ENCODE measurements around the gene TRNT1.

TRNT1 gene

DNA sequence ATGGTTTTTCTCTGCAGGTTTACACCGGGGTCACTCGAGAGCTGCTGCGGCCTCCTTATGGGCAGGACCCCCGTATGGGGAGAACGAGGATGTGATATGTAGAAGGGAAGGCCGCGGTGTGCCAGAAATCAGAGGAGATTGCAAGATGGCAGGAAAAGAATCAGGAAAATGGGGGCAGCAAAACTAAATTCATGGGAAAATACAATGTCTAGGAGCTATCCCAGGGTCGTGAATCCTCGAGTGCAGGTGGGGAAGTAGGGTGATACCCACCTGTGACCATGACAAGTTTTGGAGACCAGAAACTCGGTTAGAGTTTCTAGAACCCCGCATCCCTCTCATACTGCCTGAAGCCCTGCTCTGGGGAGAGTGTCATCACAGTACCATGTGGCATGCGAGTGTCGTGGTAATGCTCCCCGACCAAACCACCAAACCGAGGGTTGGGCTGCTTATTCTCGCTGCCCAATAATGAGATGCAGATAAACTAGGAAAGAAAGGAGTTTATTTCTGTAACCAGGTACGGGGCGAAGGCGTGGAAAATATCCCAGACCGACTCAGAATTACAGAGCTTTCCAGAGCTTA, 781 bp downstream of the TRNT1 start:
- Histone ChIP-seq H3K36me3 (ENCODE audit: insufficient read depth, low read length) (peaks cover 35% of the 10 kb centered on the region), H4K20me1 (ENCODE audit: insufficient read depth, low read length) (no peaks in the 10 kb centered on the region), H3K9me2 (ENCODE audit: low read depth, low read length) (no peaks in the 10 kb centered on the region), H3K9ac (ENCODE audit: low read length) (peak overlapping the region; percentile 92), H3K9me3 (ENCODE audit: low read length) (no peaks in the 10 kb centered on the region), H2AFZ (ENCODE audit: low read length) (no peak overlapping the region), H3K4me1 (ENCODE audit: insufficient read depth, low read length, severe bottlenecking) (peaks cover 24% of the 10 kb centered on the region), H3F3A (ENCODE audit: insufficient read depth, low read length) (no peaks in the 10 kb centered on the region), H3K27ac (ENCODE audit: low read depth, low read length, poor library complexity, severe bottlenecking) (peak overlapping the region; percentile 57), H3K4me2 (ENCODE audit: low read length) (peak overlapping the region; percentile 74), H3K27me3 (ENCODE audit: insufficient read depth, low read length) (no peaks in the 10 kb centered on the region), H3K4me3 (ENCODE audit: low read depth, low read length, poor library complexity, severe bottlenecking) (peak overlapping the region; percentile 90), H3K79me2 (ENCODE audit: insufficient read depth, low read length) (peaks cover 21% of the 10 kb centered on the region)
- no peak for TF ChIP-seq EZH2 (IDR thresholded peaks at IDR 0.05; ENCODE audit: borderline replicate concordance, low read length)
- TF ChIP-seq, protein P1, sequence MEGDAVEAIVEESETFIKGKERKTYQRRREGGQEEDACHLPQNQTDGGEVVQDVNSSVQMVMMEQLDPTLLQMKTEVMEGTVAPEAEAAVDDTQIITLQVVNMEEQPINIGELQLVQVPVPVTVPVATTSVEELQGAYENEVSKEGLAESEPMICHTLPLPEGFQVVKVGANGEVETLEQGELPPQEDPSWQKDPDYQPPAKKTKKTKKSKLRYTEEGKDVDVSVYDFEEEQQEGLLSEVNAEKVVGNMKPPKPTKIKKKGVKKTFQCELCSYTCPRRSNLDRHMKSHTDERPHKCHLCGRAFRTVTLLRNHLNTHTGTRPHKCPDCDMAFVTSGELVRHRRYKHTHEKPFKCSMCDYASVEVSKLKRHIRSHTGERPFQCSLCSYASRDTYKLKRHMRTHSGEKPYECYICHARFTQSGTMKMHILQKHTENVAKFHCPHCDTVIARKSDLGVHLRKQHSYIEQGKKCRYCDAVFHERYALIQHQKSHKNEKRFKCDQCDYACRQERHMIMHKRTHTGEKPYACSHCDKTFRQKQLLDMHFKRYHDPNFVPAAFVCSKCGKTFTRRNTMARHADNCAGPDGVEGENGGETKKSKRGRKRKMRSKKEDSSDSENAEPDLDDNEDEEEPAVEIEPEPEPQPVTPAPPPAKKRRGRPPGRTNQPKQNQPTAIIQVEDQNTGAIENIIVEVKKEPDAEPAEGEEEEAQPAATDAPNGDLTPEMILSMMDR (IDR thresholded peaks at IDR 0.05; ENCODE audit: low read length) = no peak

DNA sequence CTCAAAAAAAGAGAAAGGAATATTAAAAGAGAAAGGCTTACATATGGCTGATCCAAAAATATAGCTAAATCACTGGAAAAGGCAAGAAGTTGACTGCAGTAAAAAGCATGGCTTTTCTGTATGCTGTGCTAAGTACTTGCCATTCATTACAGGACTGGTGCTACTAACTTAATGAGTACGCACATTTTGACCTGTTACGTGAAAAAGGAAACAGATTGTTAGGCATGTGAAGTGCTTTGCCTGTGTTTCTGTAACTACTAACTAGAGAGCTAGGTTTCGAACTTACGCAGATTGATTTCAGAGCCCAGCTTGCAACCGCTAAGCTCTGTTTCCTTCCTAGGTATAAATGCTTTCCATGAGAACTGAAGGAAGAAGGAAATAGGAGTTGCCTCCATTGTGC, 2.8 kb downstream of the TRNT1 start:
- H3K4me2 ChIP-seq (ENCODE audit: low read length) = no peak overlapping the region
- TF ChIP-seq, protein P1 (IDR thresholded peaks at IDR 0.05; ENCODE audit: low read length) = no peak
- no peak for TF ChIP-seq EZH2 (IDR thresholded peaks at IDR 0.05; ENCODE audit: borderline replicate concordance, low read length)
- no peak overlapping the region for H2AFZ ChIP-seq (ENCODE audit: low read length)
- H3K4me3 ChIP-seq (ENCODE audit: low read depth, low read length, poor library complexity, severe bottlenecking) = no peak overlapping the region
- H3K9me3 ChIP-seq (ENCODE audit: low read length) = no peaks in the 10 kb centered on the region
- no peaks in the 10 kb centered on the region for H3K9me2 ChIP-seq (ENCODE audit: low read depth, low read length)
- H3K36me3 ChIP-seq (ENCODE audit: insufficient read depth, low read length) = peaks cover 47% of the 10 kb centered on the region
- no peaks in the 10 kb centered on the region for H3K27me3 ChIP-seq (ENCODE audit: insufficient read depth, low read length)
- H3K9ac ChIP-seq (ENCODE audit: low read length) = no peak overlapping the region
- no peaks in the 10 kb centered on the region for H3F3A ChIP-seq (ENCODE audit: insufficient read depth, low read length)
- peaks cover 24% of the 10 kb centered on the region for H3K4me1 ChIP-seq (ENCODE audit: insufficient read depth, low read length, severe bottlenecking)
- H4K20me1 ChIP-seq (ENCODE audit: insufficient read depth, low read length) = no peaks in the 10 kb centered on the region
- H3K79me2 ChIP-seq (ENCODE audit: insufficient read depth, low read length) = peaks cover 21% of the 10 kb centered on the region
- no peak overlapping the region for H3K27ac ChIP-seq (ENCODE audit: low read depth, low read length, poor library complexity, severe bottlenecking)

DNA sequence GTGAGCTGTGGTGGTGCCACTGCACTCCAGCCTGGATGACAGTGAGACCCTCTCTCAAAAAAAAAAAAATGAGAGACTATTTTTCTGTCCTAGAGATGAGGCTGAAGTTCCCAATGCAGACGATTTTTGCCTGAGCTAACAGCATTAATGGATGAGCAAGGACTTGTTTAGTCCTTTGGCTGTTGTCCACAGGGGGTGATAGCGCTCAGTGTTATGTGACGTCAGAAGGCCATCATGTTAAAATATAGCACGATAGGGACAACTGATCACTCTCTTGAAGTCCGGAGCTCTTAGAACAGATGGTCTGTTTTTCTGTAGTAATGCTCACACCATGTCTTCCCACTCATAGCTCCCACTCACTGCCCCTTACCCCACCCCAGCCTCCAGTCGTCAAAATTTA, 6.8 kb downstream of the TRNT1 start:
- H4K20me1 ChIP-seq (ENCODE audit: insufficient read depth, low read length) = no peaks in the 10 kb centered on the region
- H3K27ac ChIP-seq (ENCODE audit: low read depth, low read length, poor library complexity, severe bottlenecking) = no peak overlapping the region
- H3K9me2 ChIP-seq (ENCODE audit: low read depth, low read length) = no peaks in the 10 kb centered on the region
- H3K9me3 ChIP-seq (ENCODE audit: low read length) = no peaks in the 10 kb centered on the region
- no peaks in the 10 kb centered on the region for H3F3A ChIP-seq (ENCODE audit: insufficient read depth, low read length)
- peaks cover 20% of the 10 kb centered on the region for H3K79me2 ChIP-seq (ENCODE audit: insufficient read depth, low read length)
- TF ChIP-seq, protein P1 (IDR thresholded peaks at IDR 0.05; ENCODE audit: low read length) = no peak
- TF ChIP-seq EZH2 (IDR thresholded peaks at IDR 0.05; ENCODE audit: borderline replicate concordance, low read length) = no peak
- peaks cover 5% of the 10 kb centered on the region for H3K4me1 ChIP-seq (ENCODE audit: insufficient read depth, low read length, severe bottlenecking)
- peaks cover 78% of the 10 kb centered on the region for H3K36me3 ChIP-seq (ENCODE audit: insufficient read depth, low read length)
- H3K9ac ChIP-seq (ENCODE audit: low read length) = no peak overlapping the region
- H3K4me2 ChIP-seq (ENCODE audit: low read length) = no peak overlapping the region
- no peaks in the 10 kb centered on the region for H3K27me3 ChIP-seq (ENCODE audit: insufficient read depth, low read length)
- no peak overlapping the region for H2AFZ ChIP-seq (ENCODE audit: low read length)
- H3K4me3 ChIP-seq (ENCODE audit: low read depth, low read length, poor library complexity, severe bottlenecking) = no peak overlapping the region

Measured in OCI-LY1 (cell line).